K562 (cell line): ENCODE results near the gene NF2. TPM values are rescaled to one million over a fixed set of nuclear protein-coding genes. Genes with fewer than 3 reads are reported as not detected.
A peak's percentile ranks its signal among the peaks of the same experiment; 100 is the strongest.

Experiments used
- ATAC-seq: fragments of 200-7000 bp; cut with Tn5 transposase; 3 replicates; pipeline ENCODE4 v1.9.1; 2020; ENCODE audit warnings: moderate library complexity
- BruUV-seq: library from RNA; stranded (reverse); fragments of 400-500 nt; replicated peaks from 2 replicates; lab custom pipeline; 2021; lab: Mats Ljungman, UMichigan
- CTCF ChIA-PET: fragments of 300-600 bp; formaldehyde crosslinking; extraction: SDS; loops from one replicate; lab custom pipeline; 2021; ENCODE audit warnings: low intra/inter-chr PET ratio; lab: Yijun Ruan, JAX
- POLR2A ChIA-PET: fragments of 300-600, 350-650 bp; sonication (Branson Sonifier 250); formaldehyde crosslinking; extraction: SDS; loops from one replicate; lab custom pipeline; 2021; ENCODE audit warnings: antibody characterized with exemption, inconsistent platforms; lab: Yijun Ruan, JAX
- DNase-seq, 4 experiments: peaks; one replicate each; pipeline versions ENCODE4 v3.0.0 to v3.0.0-alpha.2; 2011 to 2018; ENCODE audit warnings: low spot score in 3 of 4, mixed read lengths in 3 of 4; ENCODE audit errors: extremely low read depth in 1 of 4
- FAIRE-seq: peaks from 2 replicates; lab custom pipeline; 2011; peaks lifted over from hg19 to GRCh38; lab: Jason Lieb, UNC
- H2AFZ ChIP-seq: 2 replicates; pipeline ENCODE4 v1.6.0; 2011; ENCODE audit warnings: low read depth, low read length, control low read depth, inconsistent platforms
- H3K27ac ChIP-seq: fragments of 200-600 bp; 3 replicates; pipeline ENCODE4 v1.8.0; 2011; ENCODE audit warnings: low read depth, mild to moderate bottlenecking, control low read depth, inconsistent platforms, low read length, moderate library complexity, mixed read lengths; ENCODE audit errors: extremely low read depth
- H3K27me3 ChIP-seq, 2 experiments: fragments of 300-600 bp in 1 of 2; 2 replicates in 1 of 2; 3 replicates in 1 of 2; pipeline versions ENCODE4 v1.6.0 to v1.8.0; 2011; ENCODE audit warnings: inconsistent platforms in 2 of 2, low read length in 2 of 2, mild to moderate bottlenecking in 1 of 2, mixed read lengths in 1 of 2, moderate library complexity in 1 of 2; ENCODE audit not compliant: control insufficient read depth in 2 of 2, insufficient read depth in 2 of 2
- H3K36me3 ChIP-seq: fragments of 300-600 bp; 3 replicates; pipeline ENCODE4 v1.8.0; 2011; ENCODE audit warnings: mild to moderate bottlenecking, low read length, inconsistent platforms; ENCODE audit not compliant: control insufficient read depth, insufficient read depth
- H3K4me1 ChIP-seq, 2 experiments: fragments of 200-600 bp in 1 of 2; replicated peaks in 1 of 2; 2 replicates in 1 of 2; 3 replicates in 1 of 2; pipeline versions ENCODE4 v1.5.1 to v1.8.0; 2011; ENCODE audit warnings: inconsistent platforms in 2 of 2, low read length in 2 of 2, mild to moderate bottlenecking in 1 of 2, mixed read lengths in 1 of 2, moderate library complexity in 1 of 2; ENCODE audit not compliant: control insufficient read depth in 2 of 2, insufficient read depth in 2 of 2
- H3K4me2 ChIP-seq: 2 replicates; pipeline ENCODE4 v1.6.1; 2011; ENCODE audit warnings: low read length, control low read depth, inconsistent platforms, mixed read lengths; ENCODE audit not compliant: insufficient read depth
- H3K4me3 ChIP-seq: fragments of 200-600 bp; sonication (generic), shearing (Covaris generic); 2 replicates; pipeline ENCODE4 v1.5.1; 2016; ENCODE audit warnings: control low read depth, inconsistent platforms
- H3K79me2 ChIP-seq: fragments of 200-600 bp; 3 replicates; pipeline ENCODE4 v1.8.0; 2011; ENCODE audit warnings: low read length, inconsistent platforms; ENCODE audit not compliant: control insufficient read depth, insufficient read depth
- H3K9ac ChIP-seq, 2 experiments: 2 replicates each; pipeline versions ENCODE4 v1.6.0 to v1.6.1; 2011; ENCODE audit warnings: low read depth in 2 of 2, low read length in 2 of 2, control low read depth in 1 of 2, inconsistent platforms in 1 of 2, mild to moderate bottlenecking in 1 of 2, mixed read lengths in 1 of 2; ENCODE audit not compliant: insufficient read depth in 1 of 2
- H3K9me1 ChIP-seq: one replicate; pipeline ENCODE4 v1.6.0; 2011; ENCODE audit warnings: inconsistent platforms, mild to moderate bottlenecking, low read length, moderate library complexity; ENCODE audit not compliant: control insufficient read depth, insufficient read depth
- H3K9me3 ChIP-seq: replicated peaks from 2 replicates; pipeline ENCODE4 v1.5.1; 2011; ENCODE audit warnings: low read depth, low read length, inconsistent platforms; ENCODE audit not compliant: control insufficient read depth, insufficient read depth
- H4K20me1 ChIP-seq: replicated peaks from 2 replicates; pipeline ENCODE4 v1.6.1; 2011; ENCODE audit warnings: low read length, inconsistent platforms, mixed read lengths; ENCODE audit not compliant: control insufficient read depth, insufficient read depth
- ETV6 ChIP-seq, 3 experiments: fragments of 150-350 bp in 1 of 3; sonication (generic) in 1 of 3; formaldehyde crosslinking in 1 of 3; IDR thresholded peaks; 2 replicates each; pipeline versions ENCODE4 v1.6.1 to v1.8.0; 2014 to 2022; ENCODE audit warnings: borderline replicate concordance in 2 of 3, low read depth in 2 of 3, antibody characterized with exemption in 1 of 3, low read length in 1 of 3, mild to moderate bottlenecking in 1 of 3, missing genetic modification reagents in 1 of 3
- STAG1 ChIP-seq: sonication (generic); formaldehyde crosslinking; IDR thresholded peaks from 2 replicates; pipeline ENCODE4 v1.5.0; 2020; ENCODE audit warnings: missing genetic modification reagents, borderline replicate concordance
- ZNF395 ChIP-seq: fragments of 200-800 bp; sonication (Bioruptor generic); IDR thresholded peaks from 2 replicates; pipeline ENCODE4 v1.6.1; 2017; ENCODE audit warnings: missing genetic modification characterization, missing compliant biosample characterization
- ZNF584 ChIP-seq: fragments of 200-800 bp; sonication (Bioruptor generic); IDR thresholded peaks from 2 replicates; pipeline ENCODE4 v1.6.1; 2016; ENCODE audit warnings: low read depth, mild to moderate bottlenecking, missing genetic modification characterization, missing compliant biosample characterization
- WGBS: fragments of 100-300 bp; shearing (Covaris generic); methylation state at CpG from one replicate; pipeline ENCODE4 v1.1.6; 2016; ENCODE audit warnings: low coverage, mixed read lengths; ENCODE audit not compliant: insufficient coverage; ENCODE audit errors: missing lambda C conversion rate; 5-methylcytosine and 5-hydroxymethylcytosine counted together
- in situ Hi-C: fragments of 300-500 bp; cut with MboI; formaldehyde crosslinking; loops from 4 replicates; pipeline ENCODE4 v1.15.0; 2018; ENCODE audit warnings: inconsistent platforms, mixed read lengths
- intact Hi-C: fragments of 100-400 bp; cut with micrococcal nuclease; formaldehyde crosslinking; loops from 2 replicates; pipeline ENCODE4 v1.14.2; 2022
- polyA plus RNA-seq, 8 experiments: library from polyadenylated mRNA; depleted of rRNA in 4 of 8; stranded (reverse) in 5 of 8; unstranded in 3 of 8; fragments of >200 nt; fragmentation: Nextera tagmentation in 2 of 8; fragmentation: Illumina TruSeq in 1 of 8; extraction: Ambion mirVana in 2 of 8; extraction: Trizol in 1 of 8; gene quantifications; 2 replicates each; pipeline versions ENCODE4 v1.2.1 to v1.2.3, GENCODE V29; 2011 to 2014; ENCODE audit warnings: inconsistent platforms in 1 of 8, missing spikeins in 1 of 8
- total RNA-seq, 7 experiments: library from RNA; depleted of rRNA in 6 of 7; stranded (reverse); fragments of >200 nt in 6 of 7; fragmentation: Illumina TruSeq in 2 of 7; extraction: Trizol in 2 of 7; gene quantifications; 2 replicates each; pipeline versions ENCODE4 v1.2.1 to v1.2.3, GENCODE V29; 2011 to 2021; ENCODE audit warnings: low replicate concordance in 1 of 7
- TF ChIP-seq, protein P1 (sequence below): sonication (generic); formaldehyde crosslinking; IDR thresholded peaks from 2 replicates; pipeline ENCODE4 v1.8.0; 2023; ENCODE audit warnings: mild to moderate bottlenecking, missing genetic modification reagents

The NF2 gene
- total and polyA plus RNA-seq, 9 of the 15 experiments (the other 6 are each of a cell fraction or from before 2014, with no cell fraction given): 2.2 to 32.5 (median 15.2) TPM

DNA sequence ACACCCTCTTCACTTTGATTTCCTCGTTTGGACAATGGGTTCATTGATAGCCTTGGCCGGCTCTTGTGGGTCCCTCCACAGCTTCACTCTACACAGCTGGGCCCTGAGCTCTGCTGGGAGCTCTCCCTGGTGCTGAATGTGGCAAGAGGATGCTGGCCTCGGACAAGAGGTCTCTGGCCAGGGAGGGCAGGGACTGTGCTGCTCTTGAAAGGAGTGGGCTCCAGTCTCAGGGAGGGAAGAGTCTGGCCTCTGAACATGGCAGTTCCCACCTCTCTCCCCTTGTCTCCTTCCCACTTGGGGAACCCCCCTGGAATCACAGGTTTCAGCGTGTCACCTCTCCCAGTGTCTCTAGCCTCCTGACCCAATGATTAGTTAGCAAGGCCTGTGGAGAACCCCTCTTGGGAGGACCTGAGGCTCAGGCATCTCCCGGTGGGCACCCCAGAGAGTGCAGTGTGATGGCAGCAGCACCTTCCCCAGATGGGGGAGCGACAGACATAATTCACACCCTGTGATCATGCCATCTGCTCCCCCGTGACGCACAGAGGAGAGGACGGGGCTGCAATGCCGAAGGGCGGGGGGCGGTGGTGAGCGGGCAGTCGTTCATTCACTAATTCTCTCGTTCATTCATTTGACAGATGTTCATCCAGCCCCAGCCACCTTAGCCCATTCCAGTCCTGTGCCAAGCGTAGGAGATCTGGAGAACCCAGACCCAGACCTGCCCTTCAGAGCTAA is 113.5 kb downstream of the NF2 start:
- Histone ChIP-seq H3K27me3 (peaks cover 0 to 55% of the 10 kb centered on the region in 2 experiments; a peak in 2 of 5 replicates), H3K4me3 (no peak overlapping the region), H3K9ac (no peak overlapping the region), H3K4me1 (peaks cover 0 to 19% of the 10 kb centered on the region in 2 experiments; a peak in 2 of 5 replicates), H3K79me2 (no peaks in the 10 kb centered on the region), H4K20me1 (peaks cover 16% of the 10 kb centered on the region; the same call in 1 of the 2 replicates), H2AFZ (no peak overlapping the region), H3K9me1 (peaks cover 5% of the 10 kb centered on the region), H3K36me3 (no peaks in the 10 kb centered on the region), H3K9me3 (no peaks in the 10 kb centered on the region), H3K27ac (no peak overlapping the region), H3K4me2 (no peak overlapping the region)
- ATAC-seq (peak; percentile 91), FAIRE-seq (peak; percentile 70), DNase-seq (peak; percentile 57 to 70 (median 65))
- in situ Hi-C loops: no loop called here
- ChIA-PET POLR2A (interaction anchor here (0.7 kb wide), 1 partner anchor 122 kb away, joined by 5 read pairs; no protein-coding TSS in a partner anchor), CTCF (interaction anchor here (1.0 kb wide), 1 partner anchor 16 kb away, joined by 3 read pairs; no protein-coding TSS in a partner anchor)
- intact Hi-C loops: no loop called here
- 4% methylated on average over 8 of the region's 16 CpGs for WGBS
- no TSS peak for BruUV-seq
- 0 out of 2 replicates have a peak, but pooled peaks have one; percentile 61 for TF ChIP-seq ZNF584 (CRISPR knock-in tag)
- TF ChIP-seq, protein P1, sequence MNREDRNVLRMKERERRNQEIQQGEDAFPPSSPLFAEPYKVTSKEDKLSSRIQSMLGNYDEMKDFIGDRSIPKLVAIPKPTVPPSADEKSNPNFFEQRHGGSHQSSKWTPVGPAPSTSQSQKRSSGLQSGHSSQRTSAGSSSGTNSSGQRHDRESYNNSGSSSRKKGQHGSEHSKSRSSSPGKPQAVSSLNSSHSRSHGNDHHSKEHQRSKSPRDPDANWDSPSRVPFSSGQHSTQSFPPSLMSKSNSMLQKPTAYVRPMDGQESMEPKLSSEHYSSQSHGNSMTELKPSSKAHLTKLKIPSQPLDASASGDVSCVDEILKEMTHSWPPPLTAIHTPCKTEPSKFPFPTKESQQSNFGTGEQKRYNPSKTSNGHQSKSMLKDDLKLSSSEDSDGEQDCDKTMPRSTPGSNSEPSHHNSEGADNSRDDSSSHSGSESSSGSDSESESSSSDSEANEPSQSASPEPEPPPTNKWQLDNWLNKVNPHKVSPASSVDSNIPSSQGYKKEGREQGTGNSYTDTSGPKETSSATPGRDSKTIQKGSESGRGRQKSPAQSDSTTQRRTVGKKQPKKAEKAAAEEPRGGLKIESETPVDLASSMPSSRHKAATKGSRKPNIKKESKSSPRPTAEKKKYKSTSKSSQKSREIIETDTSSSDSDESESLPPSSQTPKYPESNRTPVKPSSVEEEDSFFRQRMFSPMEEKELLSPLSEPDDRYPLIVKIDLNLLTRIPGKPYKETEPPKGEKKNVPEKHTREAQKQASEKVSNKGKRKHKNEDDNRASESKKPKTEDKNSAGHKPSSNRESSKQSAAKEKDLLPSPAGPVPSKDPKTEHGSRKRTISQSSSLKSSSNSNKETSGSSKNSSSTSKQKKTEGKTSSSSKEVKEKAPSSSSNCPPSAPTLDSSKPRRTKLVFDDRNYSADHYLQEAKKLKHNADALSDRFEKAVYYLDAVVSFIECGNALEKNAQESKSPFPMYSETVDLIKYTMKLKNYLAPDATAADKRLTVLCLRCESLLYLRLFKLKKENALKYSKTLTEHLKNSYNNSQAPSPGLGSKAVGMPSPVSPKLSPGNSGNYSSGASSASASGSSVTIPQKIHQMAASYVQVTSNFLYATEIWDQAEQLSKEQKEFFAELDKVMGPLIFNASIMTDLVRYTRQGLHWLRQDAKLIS (CRISPR knock-in tag): peak; percentile 31; the same call in 1 of the 2 replicates
- TF ChIP-seq STAG1 (CRISPR knock-in tag): no peak
- peak; percentile 45; the same call in 1 of the 2 replicates for TF ChIP-seq ZNF395
- TF ChIP-seq ETV6 (IDR thresholded peaks at IDR 0.05; ENCODE audit: borderline replicate concordance in 1 of 2, low read depth in 2 of 2, low read length in 1 of 2): no peak
- no peak for TF ChIP-seq ETV6 (CRISPR knock-in tag; IDR thresholded peaks at IDR 0.05; ENCODE audit: borderline replicate concordance)
